NCI-H187 treated with DMSO at 0.1 percent for 48 hours (cell line): Measurements from ENCODE around the gene MTR.
"Not testable (repeated sequence)": the region's sequence is repeated elsewhere in the genome, so short reads cannot be mapped to it uniquely, and the experiment has no call there.

Experiments
- DNase-seq: peaks from one replicate; lab custom pipeline; 2025; lab: John Stamatoyannopoulos, UW

MTR gene

DNA sequence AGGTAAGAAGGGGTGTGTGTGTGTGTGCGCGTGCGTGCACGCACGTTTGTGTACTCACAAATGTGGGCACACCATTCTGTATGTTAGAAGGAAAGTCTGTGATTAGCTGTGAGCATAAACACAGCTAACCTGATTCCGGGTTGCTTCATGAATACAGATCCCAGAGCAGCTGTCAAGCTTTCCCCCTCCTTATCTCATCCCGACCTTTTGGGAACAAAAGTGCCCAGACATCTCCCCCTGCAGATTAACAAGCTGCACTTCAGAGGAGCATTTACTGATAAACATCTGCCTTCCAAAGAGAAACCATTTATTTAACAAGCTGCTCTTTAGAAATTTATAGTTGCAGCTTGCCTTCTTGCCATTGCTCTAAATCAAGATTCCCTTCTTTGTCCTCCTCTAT, 112.1 kb downstream of the MTR start:
- no peak for DNase-seq

DNA sequence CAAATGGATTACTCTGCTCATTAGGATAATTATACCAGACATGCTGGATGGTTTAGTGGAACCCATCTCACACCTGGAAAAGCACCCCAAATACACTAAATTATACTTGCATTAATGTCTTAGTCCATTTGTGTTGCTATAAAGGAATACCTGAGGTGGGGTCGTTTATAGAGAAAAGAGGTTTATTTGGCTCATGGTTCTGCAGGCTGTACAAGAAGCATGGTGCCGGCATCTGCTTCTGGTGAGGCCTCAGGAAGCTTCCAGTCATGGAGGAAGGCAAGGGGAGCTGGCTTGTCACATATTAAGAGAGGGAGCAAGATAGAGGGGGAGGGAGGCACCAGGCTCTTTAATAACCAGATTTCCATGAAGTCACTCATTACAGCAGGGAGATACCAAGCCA, 113.6 kb downstream of the MTR start:
- no peak for DNase-seq

- DNase-seq: not testable (repeated sequence)
These were observed 116.0 kb downstream of the MTR start for GRCh38 chr1:236911047-236911446.

DNA sequence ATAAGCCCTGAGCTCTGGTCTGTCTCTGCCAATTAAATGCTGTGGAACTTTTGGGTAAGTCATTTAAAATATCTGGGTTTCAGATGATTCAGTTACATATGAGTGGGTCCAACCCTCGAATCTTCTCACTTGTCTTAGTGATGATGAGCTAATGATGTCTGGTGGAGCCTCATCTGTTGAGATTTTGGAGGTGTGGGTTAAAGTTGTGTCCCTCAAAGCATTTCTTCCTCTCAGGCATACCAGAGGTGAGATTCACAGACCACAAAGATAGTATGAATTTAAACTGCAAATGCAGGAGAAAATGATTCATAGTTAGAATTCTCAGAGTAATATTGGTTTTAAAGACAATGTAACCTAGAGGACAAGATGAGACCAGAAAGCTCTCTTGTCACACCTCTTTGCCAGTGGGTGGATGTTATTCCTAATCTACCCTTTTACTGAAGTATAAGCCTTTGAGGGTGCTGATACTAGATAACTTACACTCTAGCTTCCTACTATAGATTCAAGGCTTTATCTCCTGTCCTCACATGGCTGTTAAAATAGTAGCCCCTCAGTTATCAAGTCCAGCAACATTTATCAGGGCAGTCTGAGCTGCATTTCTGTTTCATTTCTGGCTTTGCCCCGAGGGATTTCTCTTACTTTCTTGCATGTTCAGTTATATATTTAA, 118.4 kb downstream of the MTR start:
- no peak for DNase-seq

GRCh38 chr1:236914375-236914774, 119.3 kb downstream of the MTR start:
- no peak for DNase-seq

DNA sequence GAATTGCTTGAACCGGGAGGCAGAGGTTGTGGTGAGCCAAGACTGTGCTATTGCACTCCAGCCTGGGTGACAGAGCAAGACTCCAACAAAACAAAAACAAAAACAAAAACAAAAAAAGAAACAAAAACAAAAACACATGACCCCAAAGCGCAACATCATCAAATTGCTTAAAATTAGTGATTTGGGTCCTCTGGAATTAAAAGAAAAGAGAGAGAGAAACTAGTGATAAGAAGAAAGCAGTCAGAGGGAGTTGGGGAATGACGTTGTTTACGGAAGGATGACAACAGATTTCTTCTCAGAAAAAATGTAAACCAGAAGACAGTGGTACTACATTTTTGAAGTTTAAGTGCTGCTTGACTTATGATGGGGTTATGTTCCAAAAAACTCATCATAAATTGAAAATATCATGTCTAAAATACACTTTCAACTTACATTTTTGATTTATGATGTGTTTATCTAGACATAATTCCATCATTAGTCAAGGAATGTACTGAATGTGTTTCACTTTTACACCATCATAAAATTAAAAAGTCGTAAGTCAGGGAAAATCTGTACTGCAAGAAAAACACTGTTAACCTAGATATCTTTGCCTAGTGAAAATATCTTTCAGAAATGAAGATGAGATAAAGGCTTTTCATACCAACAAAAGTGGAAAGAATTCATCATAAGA, 121.2 kb downstream of the MTR start:
- no peak for DNase-seq

GRCh38 chr1:236917448-236917847, 122.4 kb downstream of the MTR start:
- no peak for DNase-seq

- DNase-seq: no peak
These were observed 125.3 kb downstream of the MTR start for GRCh38 chr1:236920286-236920894.

DNA sequence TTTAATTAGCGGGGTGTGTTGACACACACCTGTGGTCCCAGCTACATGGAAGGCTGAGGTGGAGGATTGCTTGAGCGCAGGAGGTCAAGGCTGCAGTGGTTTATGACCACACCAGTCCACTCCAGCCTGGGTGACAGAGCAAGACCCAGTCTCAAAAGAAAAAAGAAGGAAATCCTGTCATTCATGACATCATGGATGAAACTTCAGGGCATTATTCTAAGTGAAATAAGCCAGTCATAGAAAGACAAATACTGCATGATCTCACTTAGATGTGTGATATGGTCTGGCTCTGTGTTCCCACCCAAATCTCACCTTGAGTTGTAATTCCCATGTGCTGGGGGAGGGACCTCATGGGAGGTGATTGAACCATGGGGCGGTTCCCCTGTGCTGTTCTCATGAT, 126.5 kb downstream of the MTR start:
- no peak for DNase-seq

- no peak for DNase-seq
These were observed 127.1 kb downstream of the MTR start for GRCh38 chr1:236922190-236922589.

- DNase-seq: no peak
These were observed 130.3 kb downstream of the MTR start for GRCh38 chr1:236925386-236925785.

DNA sequence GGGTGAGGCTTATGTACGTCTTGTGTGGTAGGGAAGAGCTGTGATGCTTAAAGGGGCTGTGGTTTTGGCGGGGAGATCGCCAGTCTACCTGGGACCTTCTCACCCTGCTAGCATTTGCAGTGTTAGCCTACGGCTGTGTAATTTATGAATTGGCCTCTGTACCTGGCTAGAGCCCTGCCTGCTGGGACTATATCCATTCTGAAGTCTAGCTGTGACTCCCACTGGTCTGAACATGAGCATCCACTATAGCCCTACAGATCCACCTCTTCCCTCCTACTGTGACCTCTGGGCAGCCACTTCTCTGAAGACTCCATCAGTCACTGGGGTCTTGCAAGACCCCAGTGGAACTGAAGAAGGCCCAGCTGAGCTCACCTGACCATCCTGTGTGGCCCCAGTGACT, 135.4 kb downstream of the MTR start:
- DNase-seq: no peak

- DNase-seq: no peak
These were observed 143.7 kb downstream of the MTR start for GRCh38 chr1:236938760-236939159.

GRCh38 chr1:236942431-236942830, 147.3 kb downstream of the MTR start:
- no peak for DNase-seq

GRCh38 chr1:236944556-236944955, 149.5 kb downstream of the MTR start:
- DNase-seq: no peak

DNA sequence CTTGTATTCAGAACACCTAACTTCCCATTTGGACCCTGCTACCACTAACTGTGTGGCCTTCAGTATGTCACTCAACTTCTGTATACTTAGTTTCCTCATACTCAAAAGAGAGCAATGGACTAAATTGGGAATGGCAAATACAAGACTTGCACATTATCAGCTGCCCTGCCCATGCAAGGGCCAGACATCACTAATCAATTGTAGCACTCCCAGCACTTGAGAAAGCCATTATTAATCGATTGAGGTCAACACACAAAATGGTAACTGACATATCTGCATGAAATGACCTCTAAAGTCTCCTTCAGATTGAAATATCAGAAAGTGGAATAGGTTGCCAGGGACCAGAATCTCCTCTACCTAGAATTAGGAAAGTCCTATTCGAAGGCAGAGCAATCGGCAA, 149.9 kb downstream of the MTR start:
- no peak for DNase-seq

DNA sequence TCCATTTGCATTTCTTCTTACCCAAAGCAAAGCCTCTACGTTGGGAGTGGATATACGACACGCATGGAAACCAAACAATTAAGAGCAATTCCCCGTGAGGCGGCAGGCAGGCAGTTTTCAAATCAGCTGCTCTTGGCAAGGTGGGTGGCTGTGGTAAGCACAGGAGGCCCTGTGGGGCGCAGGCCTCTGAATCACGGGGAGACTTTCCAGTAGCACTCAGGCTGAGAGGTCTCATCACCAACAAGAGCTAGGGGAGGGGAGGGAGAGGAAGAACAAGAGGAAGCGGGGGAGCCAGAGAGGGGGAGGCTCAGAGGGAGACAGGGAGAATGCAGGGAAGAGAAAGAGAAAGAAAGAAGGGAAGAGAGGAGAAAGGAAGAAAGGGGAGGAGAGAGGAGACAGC, 152.7 kb downstream of the MTR start:
- DNase-seq: no peak

GRCh38 chr1:236948381-236948780, 153.3 kb downstream of the MTR start:
- DNase-seq: no peak

- DNase-seq: no peak
These were observed 153.9 kb downstream of the MTR start for GRCh38 chr1:236948996-236949395.

GRCh38 chr1:236950365-236950764, 155.3 kb downstream of the MTR start:
- DNase-seq: no peak

GRCh38 chr1:236951672-236952071, 156.6 kb downstream of the MTR start:
- no peak for DNase-seq

GRCh38 chr1:236952246-236953003, 157.3 kb downstream of the MTR start:
- no peak for DNase-seq

GRCh38 chr1:236953151-236953700, 158.1 kb downstream of the MTR start:
- DNase-seq: no peak
